D721Med (cell line): ENCODE data around the gene CATSPER4.
A peak's percentile ranks its signal among the peaks of the same experiment; 100 is the strongest.

ENCODE experiments used
- DNase-seq: peaks from one replicate; pipeline ENCODE4 v3.0.0; 2011; ENCODE audit warnings: low spot score; ENCODE audit not compliant: insufficient read length
- FAIRE-seq: peaks from 2 replicates; lab custom pipeline; 2011; peaks lifted over from hg19 to GRCh38; lab: Jason Lieb, UNC
- CTCF ChIP-seq: IDR thresholded peaks from 2 replicates; pipeline ENCODE4 v1.5.1; 2012; ENCODE audit warnings: mild to moderate bottlenecking, control low read depth; ENCODE audit not compliant: insufficient read depth; ENCODE audit errors: missing control alignments

The CATSPER4 gene

DNA sequence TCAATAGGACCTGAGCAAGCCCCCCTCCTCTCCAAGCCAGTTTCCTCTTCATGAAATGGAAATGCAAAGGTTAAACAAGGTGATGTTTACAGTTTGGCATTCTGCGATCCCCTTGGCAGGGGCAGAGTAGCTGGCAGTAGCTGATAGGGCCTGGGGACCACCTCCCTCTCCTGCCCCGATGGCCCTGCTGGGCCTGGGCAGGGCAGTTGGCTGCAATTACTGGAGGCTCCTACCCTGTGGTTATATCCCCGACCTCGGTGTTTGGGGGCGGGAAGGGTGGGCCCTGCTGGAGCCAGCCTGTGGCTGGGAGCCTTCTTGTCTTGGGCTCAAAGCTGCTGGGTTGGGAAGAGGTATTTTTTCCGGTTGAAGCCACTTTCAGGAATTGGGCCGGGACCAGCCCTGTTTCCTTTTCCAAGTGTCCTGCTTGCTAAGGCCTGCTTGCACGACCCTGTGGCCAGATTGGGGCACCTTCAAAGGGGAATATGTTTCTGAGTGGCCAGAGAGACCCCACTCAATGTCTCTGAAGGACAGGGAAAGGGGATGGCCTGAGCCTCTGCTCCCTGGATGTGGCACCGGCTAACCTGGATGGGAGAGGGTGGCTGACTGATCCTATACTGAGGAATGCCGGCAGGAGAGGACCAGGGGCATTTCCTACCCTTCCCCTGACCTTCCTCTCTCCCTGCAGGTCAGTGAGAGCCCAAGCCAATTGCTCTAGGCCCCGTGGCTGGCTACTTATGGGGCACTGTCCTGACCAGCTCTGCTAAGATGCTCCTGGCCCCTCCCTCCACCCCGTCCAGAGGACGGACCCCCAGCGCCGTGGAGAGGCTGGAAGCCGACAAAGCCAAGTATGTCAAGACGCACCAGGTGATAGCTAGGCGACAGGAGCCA lies 29.6 kb upstream of the CATSPER4 start:
- no peak for DNase-seq
- TF ChIP-seq CTCF, result no peak
- no peak for FAIRE-seq

GRCh38 chr1:26161415-26162219 lies 28.8 kb upstream of the CATSPER4 start:
- FAIRE-seq (no peak), DNase-seq (no peak)
- TF ChIP-seq CTCF, result no peak

- FAIRE-seq (no peak), DNase-seq (no peak)
- TF ChIP-seq CTCF, result no peak
These were observed 28.1 kb upstream of the CATSPER4 start for GRCh38 chr1:26162220-26162709.

- FAIRE-seq, result no peak
- DNase-seq, result no peak
These were observed 26.7 kb upstream of the CATSPER4 start for GRCh38 chr1:26163684-26164035.

GRCh38 chr1:26164036-26164860 lies 26.2 kb upstream of the CATSPER4 start:
- TF ChIP-seq CTCF, result peak; percentile 66
- no peak for DNase-seq
- no peak for FAIRE-seq

More at GRCh38 chr1:26163684-26164035, 26.7 kb upstream of the CATSPER4 start:
- TF ChIP-seq CTCF, result no peak

GRCh38 chr1:26164861-26165842 lies 25.2 kb upstream of the CATSPER4 start:
- no peak for FAIRE-seq
- DNase-seq, result no peak
- TF ChIP-seq CTCF, result no peak
